Endothelial cell of umbilical vein (primary cell): Measurements from ENCODE around the gene PRR19. TPM values are rescaled to one million over a fixed set of nuclear protein-coding genes. Genes with fewer than 3 reads are reported as not detected.

Source experiments
- BruUV-seq: library from RNA; stranded (reverse); fragments of 400-500 nt; replicated peaks from 2 replicates; lab custom pipeline; 2021; lab: Mats Ljungman, UMichigan
- CTCF ChIA-PET: fragments of 300-600, 350-600 bp; sonication (Branson Sonifier 250); formaldehyde crosslinking; loops from one replicate; lab custom pipeline; 2021; ENCODE audit warnings: antibody characterized with exemption, inconsistent platforms; lab: Charles Lee
- POLR2A ChIA-PET: fragments of 300-600, 350-600 bp; sonication (Branson Sonifier 250); formaldehyde crosslinking; loops from one replicate; lab custom pipeline; 2021; ENCODE audit warnings: antibody characterized with exemption, inconsistent platforms; lab: Charles Lee
- DNase-seq: peaks from one replicate; pipeline ENCODE4 v3.0.0-alpha.2; 2011; ENCODE audit warnings: low read depth, low spot score
- FAIRE-seq: peaks from 2 replicates; lab custom pipeline; 2011; peaks lifted over from hg19 to GRCh38; lab: Jason Lieb, UNC
- H2AFZ ChIP-seq: 2 replicates; pipeline ENCODE4 v1.6.0; 2012; ENCODE audit warnings: low read depth, low read length, control low read depth, inconsistent platforms
- H3K27ac ChIP-seq: 2 replicates; pipeline ENCODE4 v1.5.1; 2011; ENCODE audit warnings: low read depth, mild to moderate bottlenecking, control low read depth, low read length, moderate library complexity; ENCODE audit not compliant: insufficient read depth
- H3K27me3 ChIP-seq, 2 experiments: 2 replicates each; pipeline versions ENCODE4 v1.6.0 to v1.6.1; 2011; ENCODE audit warnings: low read length in 2 of 2, mixed read lengths in 1 of 2; ENCODE audit not compliant: control insufficient read depth in 2 of 2, insufficient read depth in 2 of 2
- H3K36me3 ChIP-seq, 2 experiments: 2 replicates in 1 of 2; 3 replicates in 1 of 2; pipeline ENCODE4 v1.5.1; 2011; ENCODE audit warnings: low read length in 2 of 2, mild to moderate bottlenecking in 1 of 2, moderate library complexity in 1 of 2; ENCODE audit not compliant: control insufficient read depth in 2 of 2, insufficient read depth in 2 of 2; ENCODE audit errors: extremely low read depth in 1 of 2
- H3K4me1 ChIP-seq: 3 replicates; pipeline ENCODE4 v1.5.1; 2011; ENCODE audit warnings: mild to moderate bottlenecking, low read length; ENCODE audit not compliant: control insufficient read depth, insufficient read depth; ENCODE audit errors: extremely low read depth
- H3K4me2 ChIP-seq: 2 replicates; pipeline ENCODE4 v1.6.1; 2011; ENCODE audit warnings: low read length, control low read depth, mixed read lengths; ENCODE audit not compliant: insufficient read depth
- H3K4me3 ChIP-seq, 3 experiments: fragments of 200-600 bp in 1 of 3; sonication (generic), shearing (Covaris generic) in 1 of 3; replicated peaks in 1 of 3; 2 replicates each; pipeline ENCODE4 v1.5.1; 2011 to 2016; ENCODE audit warnings: control low read depth in 3 of 3, low read length in 3 of 3, mild to moderate bottlenecking in 2 of 3, inconsistent platforms in 1 of 3, low read depth in 1 of 3, moderate library complexity in 1 of 3; ENCODE audit not compliant: insufficient read depth in 1 of 3
- H3K79me2 ChIP-seq: 2 replicates; pipeline ENCODE4 v1.6.0; 2012; ENCODE audit warnings: low read length, inconsistent platforms; ENCODE audit not compliant: control insufficient read depth, insufficient read depth
- H3K9ac ChIP-seq: replicated peaks from 2 replicates; pipeline ENCODE3; 2011; ENCODE audit warnings: low read length, control low read depth; ENCODE audit not compliant: insufficient read depth; ENCODE audit errors: extremely low read depth
- H3K9me1 ChIP-seq: replicated peaks from 3 replicates; pipeline ENCODE4 v1.6.0; 2011; ENCODE audit warnings: mild to moderate bottlenecking, low read length; ENCODE audit not compliant: control insufficient read depth, insufficient read depth; ENCODE audit errors: extremely low read depth
- H3K9me3 ChIP-seq: replicated peaks from 2 replicates; pipeline ENCODE4 v1.5.1; 2012; ENCODE audit warnings: low read length, inconsistent platforms; ENCODE audit not compliant: control insufficient read depth, insufficient read depth
- H4K20me1 ChIP-seq: replicated peaks from 2 replicates; pipeline ENCODE3; 2011; ENCODE audit warnings: mild to moderate bottlenecking, low read length; ENCODE audit not compliant: control insufficient read depth, insufficient read depth; ENCODE audit errors: extremely low read depth
- EZH2 ChIP-seq: IDR thresholded peaks from 2 replicates; pipeline ENCODE4 v1.6.1; 2012; ENCODE audit warnings: borderline replicate concordance, low read depth, mild to moderate bottlenecking, moderate library complexity, low read length, inconsistent platforms; ENCODE audit not compliant: severe bottlenecking
- FOS ChIP-seq: IDR thresholded peaks from 2 replicates; pipeline ENCODE4 v1.6.1; 2011; ENCODE audit warnings: mild to moderate bottlenecking, low read length, moderate library complexity, borderline replicate concordance; ENCODE audit not compliant: insufficient read depth
- GATA2 ChIP-seq: IDR thresholded peaks from 2 replicates; pipeline ENCODE4 v1.7.0; 2011; ENCODE audit warnings: low read depth, mild to moderate bottlenecking, moderate library complexity, mixed read lengths, low read length; ENCODE audit not compliant: insufficient read length, insufficient read depth
- JUN ChIP-seq: IDR thresholded peaks from 2 replicates; pipeline ENCODE4 v1.6.1; 2011; ENCODE audit warnings: borderline replicate concordance, low read depth; ENCODE audit not compliant: insufficient read length, insufficient read depth
- MAX ChIP-seq: IDR thresholded peaks from 2 replicates; pipeline ENCODE4 v1.6.1; 2011; ENCODE audit not compliant: insufficient read depth, insufficient read length
- MYC ChIP-seq: IDR thresholded peaks from one replicate; pipeline ENCODE4 v1.6.1; 2011; ENCODE audit warnings: mild to moderate bottlenecking, low read depth, low read length
- POLR2A ChIP-seq: IDR thresholded peaks from 2 replicates; pipeline ENCODE4 v1.6.1; 2012; ENCODE audit warnings: low read depth, mild to moderate bottlenecking, control low read depth, low read length
- POLR2AphosphoS5 ChIP-seq: IDR thresholded peaks from 2 replicates; pipeline ENCODE4 v1.6.1; 2012; ENCODE audit warnings: low read depth, mild to moderate bottlenecking, control low read depth, low read length, moderate library complexity; ENCODE audit not compliant: insufficient read depth
- dilution Hi-C: fragments of 300-500 bp; cut with MboI; formaldehyde crosslinking; loops from one replicate; pipeline ENCODE4 v1.15.0; 2019; ENCODE audit warnings: low sequenced_read_pairs; ENCODE audit not compliant: extremely low pct_ligation_motif_present
- intact Hi-C: fragments of 100-400 bp; cut with micrococcal nuclease; formaldehyde crosslinking; loops from one replicate; pipeline ENCODE4 v1.10.0; 2022
- polyA plus RNA-seq, 4 experiments: library from polyadenylated mRNA; depleted of rRNA in 3 of 4; stranded (reverse) in 3 of 4; unstranded in 1 of 4; fragments of >200 nt; gene quantifications; 2 replicates each; pipeline versions ENCODE4 v1.2.1 to v1.2.3, GENCODE V29; 2011 to 2012; ENCODE audit warnings: missing spikeins in 1 of 4
- total RNA-seq: library from RNA; stranded (reverse); gene quantifications from 2 replicates; pipeline ENCODE4 v1.2.3, GENCODE V29; 2021

The PRR19 gene
- total and polyA plus RNA-seq, 2 donors (not counting 3 experiments of a cell fraction or from before 2014, with no cell fraction given) = 1.0 to 1.4 TPM

DNA sequence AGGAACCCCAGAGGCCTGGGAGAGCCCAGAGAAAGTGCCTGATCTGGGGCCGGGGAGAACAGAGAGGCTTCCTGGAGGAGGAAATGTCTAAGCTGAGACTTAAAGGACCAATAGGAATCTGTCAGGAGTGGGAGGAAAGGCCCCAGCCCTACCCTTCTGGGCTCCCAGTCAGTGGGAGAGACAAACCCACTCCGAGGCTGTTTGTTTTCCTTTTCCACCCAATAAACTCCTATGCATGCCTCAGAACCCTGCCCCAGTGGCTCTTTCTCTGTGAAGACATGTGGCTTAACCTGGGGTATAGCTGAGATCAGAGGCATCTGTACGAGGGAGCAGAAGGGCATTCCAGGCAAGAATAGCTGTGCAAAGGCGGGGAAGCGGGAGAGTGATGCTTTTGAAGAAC, 25.4 kb downstream of the PRR19 start:
- Histone ChIP-seq H3K27me3 (peaks cover 13 to 19% of the 10 kb centered on the region in 2 experiments), H4K20me1 (no peaks in the 10 kb centered on the region), H3K4me3 (no peak overlapping the region), H3K36me3 (no peaks in the 10 kb centered on the region), H3K79me2 (peaks cover 3% of the 10 kb centered on the region), H3K4me2 (no peak overlapping the region), H3K27ac (no peak overlapping the region), H3K4me1 (peaks cover 8% of the 10 kb centered on the region), H2AFZ (no peak overlapping the region), H3K9me1 (no peaks in the 10 kb centered on the region), H3K9ac (no peak overlapping the region), H3K9me3 (no peaks in the 10 kb centered on the region)
- CTCF ChIA-PET = interaction anchor here (0.6 kb wide), 1 partner anchor 140 kb away, joined by 3 read pairs; no protein-coding TSS in a partner anchor
- DNase-seq (no peak), FAIRE-seq (no peak)
- POLR2A ChIA-PET = interaction anchor here (0.6 kb wide), 1 partner anchor 374 kb away, joined by 3 read pairs; no protein-coding TSS in a partner anchor
- BruUV-seq = no TSS peak
- dilution Hi-C loops = no loop called here
- intact Hi-C loops = no loop called here
- TF ChIP-seq MYC (no peak), JUN (no peak), POLR2AphosphoS5 (no peak), POLR2A (no peak)

DNA sequence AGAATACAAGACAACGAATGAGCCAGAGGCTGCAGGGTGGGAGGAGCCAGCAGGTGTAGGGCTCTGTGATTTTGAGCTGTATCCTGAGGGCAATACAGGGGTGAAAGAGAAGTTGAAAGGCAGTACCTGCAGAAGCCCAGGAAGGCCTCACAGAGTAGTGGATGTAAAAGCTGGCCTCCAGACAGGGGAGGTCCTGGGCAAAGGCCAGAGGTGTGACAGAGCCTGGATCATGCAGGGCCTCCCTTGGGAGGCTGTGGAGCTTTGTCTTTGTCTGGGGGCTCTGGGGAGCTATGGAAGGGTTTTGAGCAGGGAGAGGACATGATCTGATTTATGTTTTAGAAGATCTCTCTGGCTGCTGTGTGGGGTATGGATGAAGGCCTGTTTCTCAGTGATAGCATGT, 26.2 kb downstream of the PRR19 start:
- peaks cover 3% of the 10 kb centered on the region for H3K79me2 ChIP-seq
- H3K27ac ChIP-seq = no peak overlapping the region
- no peak overlapping the region for H3K9ac ChIP-seq
- H3K9me3 ChIP-seq = no peaks in the 10 kb centered on the region
- H4K20me1 ChIP-seq = no peaks in the 10 kb centered on the region
- intact Hi-C loops = no loop called here
- no peak overlapping the region for H3K4me3 ChIP-seq
- no peak overlapping the region for H2AFZ ChIP-seq
- DNase-seq (no peak), FAIRE-seq (no peak)
- CTCF ChIA-PET = no interaction called here
- no peaks in the 10 kb centered on the region for H3K9me1 ChIP-seq
- POLR2A ChIA-PET = no interaction called here
- BruUV-seq = no TSS peak
- H3K4me2 ChIP-seq = no peak overlapping the region
- dilution Hi-C loops = no loop called here
- peaks cover 9 to 15% of the 10 kb centered on the region in 2 experiments for H3K27me3 ChIP-seq
- H3K4me1 ChIP-seq = peaks cover 8% of the 10 kb centered on the region
- no peaks in the 10 kb centered on the region for H3K36me3 ChIP-seq
- TF ChIP-seq MAX = no peak
- no peak for TF ChIP-seq POLR2AphosphoS5
- no peak for TF ChIP-seq POLR2A
- TF ChIP-seq FOS = no peak
- no peak for TF ChIP-seq EZH2
- TF ChIP-seq GATA2 = no peak
